GM12865 (cell line): ENCODE data around the gene SLC22A23.

ENCODE experiments used
- DNase-seq: peaks from one replicate; pipeline ENCODE4 v3.0.0; 2010; ENCODE audit warnings: low read depth
- H3K4me3 ChIP-seq: 2 replicates; pipeline ENCODE4 v1.5.1; 2011; ENCODE audit warnings: mild to moderate bottlenecking, low read depth, low read length, control low read depth
- CTCF ChIP-seq: IDR thresholded peaks from 2 replicates; pipeline ENCODE4 v1.5.1; 2011; ENCODE audit warnings: low read length, control low read depth, low read depth, inconsistent platforms; ENCODE audit not compliant: insufficient read depth; ENCODE audit errors: missing control alignments

Gene SLC22A23

GRCh38 chr6:3422435-3423070, 34.3 kb downstream of the SLC22A23 start:
- no peak for TF ChIP-seq CTCF
- DNase-seq = no peak

GRCh38 chr6:3421791-3422434, 34.9 kb downstream of the SLC22A23 start:
- peak; percentile 29 for DNase-seq
- TF ChIP-seq CTCF = no peak
- H3K4me3 ChIP-seq = no peak overlapping the region

More at GRCh38 chr6:3422435-3423070, 34.3 kb downstream of the SLC22A23 start:
- no peak overlapping the region for H3K4me3 ChIP-seq

- no peak overlapping the region for H3K4me3 ChIP-seq
- TF ChIP-seq CTCF = no peak
- DNase-seq = no peak
Observed at GRCh38 chr6:3421143-3421542, 35.7 kb downstream of the SLC22A23 start.

GRCh38 chr6:3419624-3420272, 37.1 kb downstream of the SLC22A23 start:
- no peak for TF ChIP-seq CTCF
- no peak overlapping the region for H3K4me3 ChIP-seq
- DNase-seq = no peak

- H3K4me3 ChIP-seq = no peak overlapping the region
- TF ChIP-seq CTCF = no peak
- no peak for DNase-seq
Observed at GRCh38 chr6:3418496-3419060, 38.3 kb downstream of the SLC22A23 start.

- no peak for DNase-seq
- H3K4me3 ChIP-seq = no peak overlapping the region
- TF ChIP-seq CTCF = no peak
Observed at GRCh38 chr6:3417473-3417872, 39.4 kb downstream of the SLC22A23 start.
